CD4-positive, alpha-beta T cell treated with Interleukin-10 for 1 hour (primary cell): Measurements from ENCODE around the gene EGFLAM.

Source experiments
- DNase-seq: peaks from one replicate; pipeline ENCODE4 v3.0.0-alpha.2; 2020

Gene EGFLAM

GRCh38 chr5:38258319-38259061, at the start of gene EGFLAM:
Gene EGFLAM (plus strand): TSS chr5:38258559. CDS start chr5:38258755, 196 bp downstream.
- DNase-seq = no peak

- DNase-seq = peak; percentile 0
These were observed 49.5 kb upstream of the EGFLAM start for GRCh38 chr5:38208782-38209378.

GRCh38 chr5:38210676-38211353, 47.5 kb upstream of the EGFLAM start:
- no peak for DNase-seq

- no peak for DNase-seq
These were observed 47.0 kb upstream of the EGFLAM start for GRCh38 chr5:38211354-38211710.

GRCh38 chr5:38212307-38212706, 46.1 kb upstream of the EGFLAM start:
- DNase-seq = no peak

GRCh38 chr5:38226091-38226490, 32.3 kb upstream of the EGFLAM start:
- no peak for DNase-seq

GRCh38 chr5:38228914-38229313, 29.4 kb upstream of the EGFLAM start:
- no peak for DNase-seq

GRCh38 chr5:38234737-38235136, 23.6 kb upstream of the EGFLAM start:
- no peak for DNase-seq

GRCh38 chr5:38237681-38238080, 20.7 kb upstream of the EGFLAM start:
- no peak for DNase-seq

GRCh38 chr5:38240212-38240611, 18.1 kb upstream of the EGFLAM start:
- no peak for DNase-seq

- no peak for DNase-seq
These were observed 16.7 kb upstream of the EGFLAM start for GRCh38 chr5:38241655-38242054.

- DNase-seq = no peak
These were observed 13.1 kb upstream of the EGFLAM start for GRCh38 chr5:38245307-38245706.

- DNase-seq = no peak
These were observed 9.1 kb upstream of the EGFLAM start for GRCh38 chr5:38249301-38249700.

- DNase-seq = no peak
These were observed 8.5 kb upstream of the EGFLAM start for GRCh38 chr5:38249812-38250211.

- DNase-seq = no peak
These were observed 7.5 kb upstream of the EGFLAM start for GRCh38 chr5:38250763-38251448.

GRCh38 chr5:38253759-38254158, 4.6 kb upstream of the EGFLAM start:
- DNase-seq = no peak

- DNase-seq = no peak
These were observed 884 bp upstream of the EGFLAM start for GRCh38 chr5:38257308-38258041.

GRCh38 chr5:38258042-38258318, 379 bp upstream of the EGFLAM start:
- no peak for DNase-seq

GRCh38 chr5:38259062-38259808, 876 bp downstream of the EGFLAM start:
- DNase-seq = no peak

GRCh38 chr5:38259809-38260160, 1.4 kb downstream of the EGFLAM start:
- no peak for DNase-seq

GRCh38 chr5:38263983-38264382, 5.6 kb downstream of the EGFLAM start:
- DNase-seq = no peak

- DNase-seq = peak; percentile 33
These were observed 7.3 kb downstream of the EGFLAM start for GRCh38 chr5:38265546-38266179.
